Measurements from ENCODE around the gene LCLAT1.

The LCLAT1 gene

GRCh38 chr2:30522421-30522820 is 75.4 kb downstream of the LCLAT1 start:
- Histone ChIP-seq H3K4me1 (ENCODE audit: control insufficient read depth, insufficient read depth, low read length, poor library complexity, severe bottlenecking) (no peaks in the 10 kb centered on the region), H3K27ac (ENCODE audit: low read depth, low read length, severe bottlenecking) (no peak overlapping the region), H3K4me3 (ENCODE audit: extremely low read depth, insufficient read depth, low read length, poor library complexity, severe bottlenecking) (no peak overlapping the region), H3K9me3 (ENCODE audit: control insufficient read depth, low read length) (peaks cover 18% of the 10 kb centered on the region), H3K36me3 (ENCODE audit: control insufficient read depth, insufficient read depth, low read length) (peaks cover 11% of the 10 kb centered on the region)
- 100% methylated on average over 1 of the region's 2 CpGs; no CpG with 5 or more reads in 1 of the 2 experiments for WGBS, 2 experiments (ENCODE audit: insufficient coverage in 2 of 2)

- no peak overlapping the region for H3K4me3 ChIP-seq (ENCODE audit: extremely low read depth, insufficient read depth, low read length, poor library complexity, severe bottlenecking)
- H3K27ac ChIP-seq (ENCODE audit: low read depth, low read length, severe bottlenecking) = no peak overlapping the region
- no peaks in the 10 kb centered on the region for H3K4me1 ChIP-seq (ENCODE audit: control insufficient read depth, insufficient read depth, low read length, poor library complexity, severe bottlenecking)
- H3K9me3 ChIP-seq (ENCODE audit: control insufficient read depth, low read length) = no peaks in the 10 kb centered on the region
- WGBS, 2 experiments (ENCODE audit: insufficient coverage in 2 of 2) = 83 to 100% methylated on average over 1 of the region's 2 CpGs
- no peaks in the 10 kb centered on the region for H3K36me3 ChIP-seq (ENCODE audit: control insufficient read depth, insufficient read depth, low read length)
These were observed 80.4 kb downstream of the LCLAT1 start for GRCh38 chr2:30527411-30527810.

GRCh38 chr2:30527859-30528258 is 80.8 kb downstream of the LCLAT1 start:
- WGBS, 2 experiments (ENCODE audit: insufficient coverage in 2 of 2) = 100% methylated on average over 1 of the region's 2 CpGs
- no peak overlapping the region for H3K27ac ChIP-seq (ENCODE audit: low read depth, low read length, severe bottlenecking)
- no peaks in the 10 kb centered on the region for H3K36me3 ChIP-seq (ENCODE audit: control insufficient read depth, insufficient read depth, low read length)
- H3K4me1 ChIP-seq (ENCODE audit: control insufficient read depth, insufficient read depth, low read length, poor library complexity, severe bottlenecking) = no peaks in the 10 kb centered on the region
- no peaks in the 10 kb centered on the region for H3K9me3 ChIP-seq (ENCODE audit: control insufficient read depth, low read length)
- H3K4me3 ChIP-seq (ENCODE audit: extremely low read depth, insufficient read depth, low read length, poor library complexity, severe bottlenecking) = no peak overlapping the region

GRCh38 chr2:30530346-30530745 is 83.3 kb downstream of the LCLAT1 start:
- peaks cover 4% of the 10 kb centered on the region for H3K9me3 ChIP-seq (ENCODE audit: control insufficient read depth, low read length)
- H3K27ac ChIP-seq (ENCODE audit: low read depth, low read length, severe bottlenecking) = no peak overlapping the region
- WGBS, 2 experiments (ENCODE audit: insufficient coverage in 2 of 2) = 100% methylated on average over 2 of the region's 2 CpGs
- no peak overlapping the region for H3K4me3 ChIP-seq (ENCODE audit: extremely low read depth, insufficient read depth, low read length, poor library complexity, severe bottlenecking)
- no peaks in the 10 kb centered on the region for H3K4me1 ChIP-seq (ENCODE audit: control insufficient read depth, insufficient read depth, low read length, poor library complexity, severe bottlenecking)
- peaks cover 16% of the 10 kb centered on the region for H3K36me3 ChIP-seq (ENCODE audit: control insufficient read depth, insufficient read depth, low read length)

DNA sequence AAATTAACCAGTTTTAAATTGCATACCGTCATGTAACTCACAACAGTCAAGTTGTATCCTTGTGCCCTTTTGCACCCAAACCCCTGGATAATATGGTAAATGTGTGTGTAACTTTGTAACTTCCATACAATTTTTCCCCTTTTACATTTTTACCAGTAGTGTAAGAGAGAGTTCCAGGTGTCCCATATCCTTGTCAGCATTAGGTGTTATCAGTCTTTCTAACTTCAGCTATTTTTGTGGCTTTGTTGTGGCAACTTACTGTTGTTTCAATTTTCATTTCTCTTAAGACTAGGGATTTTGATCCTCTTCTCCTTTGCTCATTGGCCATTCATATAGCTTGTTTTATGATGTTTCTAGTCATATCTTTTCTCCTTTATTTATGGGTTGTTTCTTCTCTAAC is 94.6 kb downstream of the LCLAT1 start:
- H3K27ac ChIP-seq (ENCODE audit: low read depth, low read length, severe bottlenecking) = no peak overlapping the region
- H3K36me3 ChIP-seq (ENCODE audit: control insufficient read depth, insufficient read depth, low read length) = no peaks in the 10 kb centered on the region
- no peaks in the 10 kb centered on the region for H3K9me3 ChIP-seq (ENCODE audit: control insufficient read depth, low read length)
- H3K4me1 ChIP-seq (ENCODE audit: control insufficient read depth, insufficient read depth, low read length, poor library complexity, severe bottlenecking) = no peaks in the 10 kb centered on the region
- no CpG with 5 or more reads among the region's 1 CpG for WGBS, 2 experiments (ENCODE audit: insufficient coverage in 2 of 2)
- no peak overlapping the region for H3K4me3 ChIP-seq (ENCODE audit: extremely low read depth, insufficient read depth, low read length, poor library complexity, severe bottlenecking)

- WGBS, 2 experiments (ENCODE audit: insufficient coverage in 2 of 2) = no CpG with 5 or more reads among the region's 1 CpG
- H3K27ac ChIP-seq (ENCODE audit: low read depth, low read length, severe bottlenecking) = no peak overlapping the region
- no peaks in the 10 kb centered on the region for H3K36me3 ChIP-seq (ENCODE audit: control insufficient read depth, insufficient read depth, low read length)
These were observed 98.8 kb downstream of the LCLAT1 start for GRCh38 chr2:30545875-30546274.

DNA sequence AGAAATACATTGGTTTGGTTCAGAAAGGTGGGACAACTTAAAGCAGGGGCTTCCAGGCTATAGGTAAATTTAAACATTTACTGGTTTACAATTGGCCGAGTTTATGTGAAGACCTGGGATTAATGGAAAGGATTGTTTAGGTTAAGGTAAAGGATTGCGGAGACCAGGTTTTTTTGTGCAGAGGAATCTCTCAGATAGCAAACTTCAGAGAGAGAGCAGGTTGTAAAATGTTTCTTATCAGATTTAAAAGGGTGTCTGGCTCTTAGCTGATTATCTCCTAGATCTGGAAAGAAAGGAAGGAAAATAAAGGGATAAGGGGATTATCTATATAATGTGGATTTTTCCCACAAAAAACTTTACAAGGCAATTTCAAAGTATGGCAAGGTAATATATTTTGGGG is 101.3 kb downstream of the LCLAT1 start:
- Histone ChIP-seq H3K4me3 (ENCODE audit: extremely low read depth, insufficient read depth, low read length, poor library complexity, severe bottlenecking) (no peak overlapping the region), H3K4me1 (ENCODE audit: control insufficient read depth, insufficient read depth, low read length, poor library complexity, severe bottlenecking) (peaks cover 12% of the 10 kb centered on the region), H3K9me3 (ENCODE audit: control insufficient read depth, low read length) (peaks cover 6% of the 10 kb centered on the region), H3K36me3 (ENCODE audit: control insufficient read depth, insufficient read depth, low read length) (peaks cover 6% of the 10 kb centered on the region), H3K27ac (ENCODE audit: low read depth, low read length, severe bottlenecking) (peak overlapping the region; percentile 77)
- 94% methylated on average over 2 of the region's 2 CpGs for WGBS, 2 experiments (ENCODE audit: insufficient coverage in 2 of 2)

More at GRCh38 chr2:30545875-30546274, 98.8 kb downstream of the LCLAT1 start:
- Histone ChIP-seq H3K4me1 (ENCODE audit: control insufficient read depth, insufficient read depth, low read length, poor library complexity, severe bottlenecking) (peaks cover 12% of the 10 kb centered on the region), H3K9me3 (ENCODE audit: control insufficient read depth, low read length) (no peaks in the 10 kb centered on the region), H3K4me3 (ENCODE audit: extremely low read depth, insufficient read depth, low read length, poor library complexity, severe bottlenecking) (no peak overlapping the region)

- Histone ChIP-seq H3K27ac (ENCODE audit: low read depth, low read length, severe bottlenecking) (peak overlapping the region; percentile 77), H3K9me3 (ENCODE audit: control insufficient read depth, low read length) (peaks cover 6% of the 10 kb centered on the region), H3K4me1 (ENCODE audit: control insufficient read depth, insufficient read depth, low read length, poor library complexity, severe bottlenecking) (peaks cover 12% of the 10 kb centered on the region), H3K4me3 (ENCODE audit: extremely low read depth, insufficient read depth, low read length, poor library complexity, severe bottlenecking) (no peak overlapping the region), H3K36me3 (ENCODE audit: control insufficient read depth, insufficient read depth, low read length) (peaks cover 6% of the 10 kb centered on the region)
- no CpG with 5 or more reads among the region's 2 CpGs for WGBS, 2 experiments (ENCODE audit: insufficient coverage in 2 of 2)
These were observed 102.0 kb downstream of the LCLAT1 start for GRCh38 chr2:30549096-30549495.

DNA sequence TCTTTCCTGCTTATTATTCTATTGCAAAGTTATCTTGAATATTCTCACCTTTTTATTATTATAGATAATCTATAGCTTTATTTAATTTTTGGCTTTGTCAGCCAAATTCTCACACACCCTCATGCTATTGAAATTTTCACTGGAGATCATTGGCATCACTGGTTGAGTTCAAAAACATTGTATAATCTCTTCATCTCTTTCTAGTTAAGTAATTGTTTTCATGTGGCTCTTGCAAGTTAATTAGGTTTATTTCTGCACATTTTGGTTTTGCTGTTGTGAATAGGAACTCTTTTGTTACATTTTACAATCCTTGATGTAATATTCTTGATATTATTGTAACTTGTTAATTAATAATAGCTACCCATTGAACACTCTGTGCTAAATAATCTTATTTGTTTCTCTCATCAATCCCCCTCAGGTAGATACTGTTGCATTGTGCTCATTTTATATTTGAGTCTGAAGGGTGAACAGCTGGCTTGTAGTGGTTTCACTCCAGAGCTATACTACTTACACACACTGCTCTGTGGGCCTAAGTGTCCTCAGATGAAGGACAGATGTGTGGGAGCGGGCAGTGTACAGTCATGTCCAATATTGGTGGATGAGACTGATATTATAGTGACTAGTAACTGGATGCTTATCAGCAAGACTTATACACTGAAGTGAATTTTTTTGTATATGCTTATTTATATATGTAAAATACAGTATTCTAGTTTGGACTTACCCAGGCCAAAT is 112.7 kb downstream of the LCLAT1 start:
- WGBS, 2 experiments (ENCODE audit: insufficient coverage in 2 of 2) = no CpG with 5 or more reads among the region's 1 CpG
- Histone ChIP-seq H3K27ac (ENCODE audit: low read depth, low read length, severe bottlenecking) (no peak overlapping the region), H3K9me3 (ENCODE audit: control insufficient read depth, low read length) (no peaks in the 10 kb centered on the region), H3K4me1 (ENCODE audit: control insufficient read depth, insufficient read depth, low read length, poor library complexity, severe bottlenecking) (no peaks in the 10 kb centered on the region), H3K36me3 (ENCODE audit: control insufficient read depth, insufficient read depth, low read length) (no peaks in the 10 kb centered on the region), H3K4me3 (ENCODE audit: extremely low read depth, insufficient read depth, low read length, poor library complexity, severe bottlenecking) (no peak overlapping the region)

DNA sequence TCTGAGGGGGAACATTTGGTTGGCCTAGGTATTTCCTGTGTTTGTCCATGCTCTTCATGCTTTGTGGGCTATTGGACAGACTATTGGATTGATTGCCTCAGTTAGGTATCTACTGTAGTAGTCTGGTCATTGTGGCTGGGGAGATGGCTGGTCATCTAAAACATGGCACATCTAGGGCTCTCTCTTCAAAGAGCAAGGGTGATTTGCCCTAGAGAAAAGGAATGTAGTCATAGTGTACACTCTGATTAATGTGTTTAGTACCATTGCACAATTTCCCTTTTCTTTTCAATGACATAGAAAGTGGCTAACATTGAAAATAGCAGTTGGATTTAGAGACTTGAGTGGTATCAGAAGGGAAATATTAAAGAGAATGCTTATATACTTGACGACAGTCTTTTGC is 114.3 kb downstream of the LCLAT1 start:
- no peak overlapping the region for H3K27ac ChIP-seq (ENCODE audit: low read depth, low read length, severe bottlenecking)
- no peaks in the 10 kb centered on the region for H3K36me3 ChIP-seq (ENCODE audit: control insufficient read depth, insufficient read depth, low read length)
- H3K4me1 ChIP-seq (ENCODE audit: control insufficient read depth, insufficient read depth, low read length, poor library complexity, severe bottlenecking) = no peaks in the 10 kb centered on the region
- 100% methylated on average over 1 of the region's 1 CpG; no CpG with 5 or more reads in 1 of the 2 experiments for WGBS, 2 experiments (ENCODE audit: insufficient coverage in 2 of 2)
- no peak overlapping the region for H3K4me3 ChIP-seq (ENCODE audit: extremely low read depth, insufficient read depth, low read length, poor library complexity, severe bottlenecking)
- no peaks in the 10 kb centered on the region for H3K9me3 ChIP-seq (ENCODE audit: control insufficient read depth, low read length)

DNA sequence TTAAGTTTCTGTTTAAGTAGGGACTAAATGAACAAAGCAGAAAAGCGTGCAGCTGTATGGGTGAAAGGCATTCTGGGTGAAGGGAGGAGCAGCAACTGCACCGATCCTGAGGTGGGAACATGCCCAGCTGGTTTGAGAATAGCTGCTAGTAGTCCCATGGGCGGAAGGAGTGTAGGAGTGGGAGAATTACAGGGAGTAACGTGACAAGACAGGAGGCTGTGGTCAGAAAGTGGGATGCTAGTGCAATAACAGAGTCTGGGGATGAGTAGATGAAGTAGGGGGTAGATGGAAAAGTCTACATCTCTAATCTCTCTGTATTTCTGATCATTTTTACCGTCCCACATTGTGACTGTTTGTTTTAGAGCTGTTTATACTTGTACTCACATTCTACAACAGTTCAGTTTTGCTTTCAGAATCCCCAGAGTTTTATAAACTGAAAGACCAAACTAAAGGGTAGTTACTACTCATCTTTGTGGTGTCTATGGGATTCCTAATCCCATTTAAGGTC is 118.9 kb downstream of the LCLAT1 start:
- WGBS, 2 experiments (ENCODE audit: insufficient coverage in 2 of 2) = 83 to 94% methylated on average over 3 to 4 of the region's 5 CpGs
- Histone ChIP-seq H3K27ac (ENCODE audit: low read depth, low read length, severe bottlenecking) (no peak overlapping the region), H3K36me3 (ENCODE audit: control insufficient read depth, insufficient read depth, low read length) (no peaks in the 10 kb centered on the region), H3K4me1 (ENCODE audit: control insufficient read depth, insufficient read depth, low read length, poor library complexity, severe bottlenecking) (no peaks in the 10 kb centered on the region), H3K4me3 (ENCODE audit: extremely low read depth, insufficient read depth, low read length, poor library complexity, severe bottlenecking) (no peak overlapping the region), H3K9me3 (ENCODE audit: control insufficient read depth, low read length) (no peaks in the 10 kb centered on the region)

Data from mesodermal cell (in vitro differentiated cells).